DMS 273 treated with DMSO at 0.1 percent for 48 hours (cell line): ENCODE measurements around the gene PRRT2.
"Not testable (repeated sequence)": the region's sequence is repeated elsewhere in the genome, so short reads cannot be mapped to it uniquely, and the experiment has no call there.

Experiments used
- DNase-seq: peaks from one replicate; lab custom pipeline; 2025; lab: John Stamatoyannopoulos, UW

Gene PRRT2

DNA sequence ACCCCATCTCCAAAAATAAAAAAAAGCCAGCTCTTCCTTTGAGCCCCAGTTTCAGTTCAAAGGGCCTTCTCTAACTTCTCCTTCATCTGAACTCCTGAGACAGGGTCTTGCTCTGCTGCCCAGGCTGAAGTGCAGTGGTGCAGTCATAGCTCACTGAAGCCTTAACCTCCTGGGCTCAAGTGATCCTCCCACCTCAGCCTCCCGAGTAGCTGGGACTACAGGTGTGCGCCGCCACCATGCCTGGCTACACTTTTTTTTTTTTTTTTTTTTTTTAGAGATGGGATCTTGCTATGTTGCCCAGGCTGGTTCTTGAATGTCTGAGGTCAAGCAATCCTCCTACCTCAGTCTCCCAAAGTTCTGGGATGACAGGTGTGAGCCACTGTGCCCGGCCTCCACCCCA, 21.2 kb downstream of the PRRT2 start:
- not testable (repeated sequence) for DNase-seq

DNA sequence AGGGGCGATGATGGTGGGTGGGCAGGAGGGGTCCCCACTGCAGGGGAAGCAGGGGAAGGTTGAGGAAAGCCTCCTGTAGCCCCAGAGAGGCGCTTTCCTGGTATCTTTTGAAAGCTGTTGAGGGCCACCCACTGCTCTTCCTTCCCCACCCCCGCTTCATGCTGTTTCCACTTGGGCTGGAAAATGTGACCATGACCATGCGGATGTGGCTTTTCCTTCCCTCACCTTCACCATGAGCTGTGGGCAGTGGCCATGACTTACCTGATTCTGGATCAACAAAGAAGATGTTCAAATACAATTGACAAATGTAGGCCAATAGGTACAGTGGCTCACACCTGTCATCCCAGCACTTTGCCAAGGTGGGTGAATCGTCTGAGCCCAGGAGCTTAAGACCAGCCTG, 22.1 kb downstream of the PRRT2 start:
- no peak for DNase-seq

GRCh38 chr16:29835926-29836325, 23.9 kb downstream of the PRRT2 start:
- DNase-seq, result no peak

- no peak for DNase-seq
Measured at GRCh38 chr16:29836623-29837022, 24.6 kb downstream of the PRRT2 start.

- DNase-seq, result no peak
Measured at GRCh38 chr16:29837841-29838240, 25.8 kb downstream of the PRRT2 start.

- no peak for DNase-seq
Measured at GRCh38 chr16:29839822-29840221, 27.8 kb downstream of the PRRT2 start.

DNA sequence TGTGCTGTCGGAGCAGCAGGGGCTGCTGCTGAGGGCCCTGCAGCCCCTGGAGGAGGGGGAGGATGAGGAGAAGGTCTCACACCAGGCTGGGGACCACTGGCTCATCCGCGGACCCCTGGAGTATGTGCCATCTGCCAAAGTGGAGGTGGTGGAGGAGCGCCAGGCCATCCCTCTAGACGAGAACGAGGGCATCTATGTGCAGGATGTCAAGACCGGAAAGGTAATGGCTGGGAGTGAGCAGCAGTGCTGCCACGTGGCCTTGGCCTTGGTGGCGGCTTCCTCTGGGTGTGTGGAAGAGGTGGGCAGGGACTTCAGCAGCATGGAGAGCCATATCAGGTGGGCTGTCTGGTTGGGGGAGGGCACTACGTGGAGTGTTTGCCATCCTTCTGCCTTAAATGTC, 28.2 kb downstream of the PRRT2 start:
- DNase-seq, result no peak

GRCh38 chr16:29841631-29842030, 29.6 kb downstream of the PRRT2 start:
- DNase-seq, result no peak

DNA sequence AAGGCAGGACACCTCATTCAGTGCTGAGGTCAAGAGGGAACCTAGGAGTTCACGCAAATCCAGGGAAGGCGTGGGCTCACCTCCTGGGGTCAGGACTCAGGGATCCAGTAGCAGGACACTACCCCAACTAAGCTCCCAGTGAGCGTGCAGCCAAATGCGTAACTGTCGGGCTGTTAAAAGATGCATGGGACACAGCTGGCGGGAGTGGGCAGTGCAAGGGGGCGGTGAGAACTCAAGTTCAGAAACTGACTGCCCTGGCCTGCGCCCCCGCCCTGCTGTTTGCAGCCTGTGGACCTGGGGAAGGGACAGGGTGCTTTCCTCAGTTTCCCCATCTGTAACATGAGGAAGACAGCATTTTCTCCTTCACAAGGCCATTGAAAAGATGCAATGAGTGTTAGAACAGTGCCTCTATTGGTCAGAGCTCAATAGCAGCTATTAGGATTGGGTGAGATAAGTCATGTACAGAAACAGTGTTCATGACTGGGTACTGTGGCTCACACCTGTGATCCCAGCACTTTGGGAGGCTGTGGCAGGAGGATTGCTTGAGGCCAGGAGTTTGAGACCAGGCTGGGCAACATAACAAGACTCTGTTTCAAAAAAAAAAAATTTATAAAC, 30.8 kb downstream of the PRRT2 start:
- DNase-seq, result no peak

- DNase-seq, result no peak
Measured at GRCh38 chr16:29843931-29844330, 31.9 kb downstream of the PRRT2 start.

DNA sequence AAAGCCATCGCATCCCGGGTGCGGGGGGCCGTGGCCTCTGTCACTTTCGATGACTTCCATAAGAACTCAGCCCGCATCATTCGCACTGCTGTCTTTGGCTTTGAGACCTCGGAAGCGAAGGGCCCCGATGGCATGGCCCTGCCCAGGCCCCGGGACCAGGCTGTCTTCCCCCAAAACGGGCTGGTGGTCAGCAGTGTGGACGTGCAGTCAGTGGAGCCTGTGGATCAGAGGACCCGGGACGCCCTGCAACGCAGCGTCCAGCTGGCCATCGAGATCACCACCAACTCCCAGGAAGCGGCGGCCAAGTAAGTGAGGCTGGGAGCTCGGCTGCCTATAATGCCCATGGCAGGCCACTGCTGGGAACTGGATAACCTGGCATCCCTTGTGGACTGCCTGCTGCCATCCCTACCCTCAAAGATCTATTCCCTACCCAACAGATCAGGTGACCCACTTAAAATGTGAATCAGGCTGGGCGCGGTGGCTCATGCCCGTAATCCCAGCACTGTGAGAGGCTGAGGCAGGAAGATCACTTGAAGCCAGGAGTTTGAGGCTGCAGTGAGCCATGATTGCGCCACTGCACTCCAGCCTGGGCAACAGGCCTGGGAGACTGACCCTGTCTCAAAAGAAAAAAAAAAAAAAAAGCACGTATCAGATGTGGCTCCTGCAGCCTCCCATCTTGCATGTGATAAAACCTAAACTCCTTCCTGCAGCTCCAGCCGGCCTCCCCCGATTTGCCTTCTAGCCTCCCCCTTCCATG, 32.8 kb downstream of the PRRT2 start:
- no peak for DNase-seq

GRCh38 chr16:29845656-29846055, 33.7 kb downstream of the PRRT2 start:
- no peak for DNase-seq

DNA sequence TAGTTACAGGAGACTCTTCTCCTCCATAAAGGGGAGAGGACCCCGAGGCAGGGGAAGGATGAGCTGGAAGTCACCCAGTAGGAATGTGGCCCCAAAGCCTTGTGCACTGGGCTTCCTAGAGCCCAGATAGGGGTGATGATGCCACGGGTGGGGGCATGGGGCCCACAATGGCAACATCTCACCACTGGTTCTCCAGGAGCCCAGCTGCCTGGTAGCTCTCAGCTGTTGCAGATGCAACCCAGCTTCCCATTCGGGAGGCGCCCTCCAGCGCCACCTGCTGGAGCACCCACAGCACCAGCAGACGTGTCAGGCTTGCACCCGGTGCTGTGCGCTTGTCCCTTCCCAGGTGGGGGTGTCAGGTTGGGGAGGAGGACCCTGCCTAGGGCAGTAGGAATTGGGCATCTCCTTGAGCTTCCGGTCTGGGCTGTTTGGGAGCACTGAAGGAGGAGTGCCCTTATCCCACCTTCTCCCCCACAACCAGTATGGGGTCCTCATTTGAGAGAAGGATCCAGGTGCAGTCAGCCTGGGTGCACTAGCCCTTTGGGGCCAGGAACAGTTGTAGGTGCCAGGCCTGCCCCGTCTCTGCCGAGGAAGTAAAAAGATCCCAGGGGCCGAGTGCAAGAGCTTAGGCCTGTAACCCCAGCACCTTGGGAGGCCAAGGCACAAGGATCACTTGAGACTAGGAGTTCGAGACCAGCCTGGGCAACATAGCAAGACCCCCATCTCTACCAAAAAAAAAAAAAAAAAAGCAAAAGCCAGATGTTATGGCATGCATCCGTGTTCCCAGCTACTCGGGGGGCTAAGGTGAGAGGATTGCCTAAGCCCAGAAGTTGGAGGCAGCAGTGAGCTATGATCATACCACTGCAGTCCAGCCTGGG, 36.7 kb downstream of the PRRT2 start:
- peak; percentile 16 for DNase-seq

GRCh38 chr16:29849505-29849904, 37.5 kb downstream of the PRRT2 start:
- DNase-seq, result no peak

- DNase-seq, result no peak
Measured at GRCh38 chr16:29850998-29851397, 39.0 kb downstream of the PRRT2 start.

DNA sequence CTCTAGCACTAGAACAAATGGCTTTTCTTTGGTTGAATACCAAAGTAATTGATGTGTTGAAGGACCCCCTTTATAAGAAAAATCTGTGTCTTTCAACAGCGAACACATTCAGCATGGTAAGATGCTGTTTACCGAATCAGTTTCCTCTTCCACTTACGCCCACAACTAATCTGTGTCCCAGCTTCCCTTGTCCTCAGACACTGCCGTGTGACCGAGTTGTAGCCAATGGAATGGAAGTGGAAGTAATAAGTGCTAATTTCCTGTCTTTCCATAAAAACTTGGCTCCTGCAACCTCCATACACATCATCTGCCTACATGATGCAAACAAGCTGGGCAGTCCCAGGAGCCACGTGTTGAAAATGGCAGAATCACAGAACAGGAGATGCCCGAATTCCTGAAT, 40.7 kb downstream of the PRRT2 start:
- no peak for DNase-seq

DNA sequence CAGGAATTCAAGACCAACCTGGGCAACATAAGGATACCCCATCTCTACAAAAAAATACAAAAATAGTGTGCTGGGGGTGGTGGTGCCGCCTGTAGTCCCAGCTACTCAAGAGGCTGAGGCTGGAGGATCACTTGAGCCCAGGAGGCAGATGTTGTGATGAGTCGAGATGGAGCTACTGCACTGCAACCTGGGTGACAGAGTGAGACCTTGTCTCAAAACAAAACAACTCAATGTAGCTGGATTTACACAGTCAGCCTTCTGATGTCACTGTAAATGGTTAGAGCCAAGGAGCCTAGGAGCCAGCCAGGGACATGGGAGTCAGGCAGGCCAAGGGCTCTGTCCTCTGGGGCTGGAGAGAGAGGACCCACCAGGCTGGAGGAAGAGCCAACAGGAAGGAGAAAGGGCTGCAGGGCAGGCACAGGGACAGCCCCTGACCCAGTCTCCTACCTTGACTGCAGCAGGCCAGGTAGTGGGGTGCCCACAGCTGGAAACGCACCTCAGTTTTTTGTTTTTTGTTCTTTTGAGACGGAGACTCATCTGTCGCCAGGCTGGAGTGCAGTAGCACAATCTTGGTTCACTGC, 42.6 kb downstream of the PRRT2 start:
- DNase-seq, result no peak

DNA sequence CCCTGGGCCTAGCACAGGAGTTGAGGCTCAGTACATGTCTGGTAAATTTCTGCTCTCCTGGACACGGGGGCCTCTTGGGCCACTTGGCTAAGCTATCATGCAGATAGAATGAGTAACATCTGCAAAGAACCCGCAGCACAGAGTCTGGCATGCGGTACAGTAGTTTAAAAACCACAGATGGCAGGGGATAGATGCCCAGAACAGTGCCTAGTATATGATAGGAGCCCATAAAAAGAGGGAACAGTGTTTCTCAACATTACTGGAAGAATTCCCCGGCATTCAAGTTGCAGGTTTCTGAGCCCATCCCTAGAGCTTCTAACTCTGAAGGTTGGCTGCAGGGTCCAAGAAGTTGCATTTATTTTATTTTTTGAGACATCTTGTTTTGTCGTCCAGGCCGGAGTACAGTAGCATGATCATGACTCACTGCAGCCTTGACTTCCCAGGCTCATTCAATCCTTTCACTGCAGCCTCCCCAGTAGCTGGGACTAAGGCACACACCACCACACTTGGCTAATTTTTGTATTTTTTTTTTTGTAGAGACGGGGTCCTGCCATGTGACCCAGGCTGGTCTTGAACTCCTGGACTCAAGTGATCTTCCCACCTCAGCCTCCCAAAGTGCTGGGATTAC, 45.3 kb downstream of the PRRT2 start:
- DNase-seq, result peak; percentile 11

DNA sequence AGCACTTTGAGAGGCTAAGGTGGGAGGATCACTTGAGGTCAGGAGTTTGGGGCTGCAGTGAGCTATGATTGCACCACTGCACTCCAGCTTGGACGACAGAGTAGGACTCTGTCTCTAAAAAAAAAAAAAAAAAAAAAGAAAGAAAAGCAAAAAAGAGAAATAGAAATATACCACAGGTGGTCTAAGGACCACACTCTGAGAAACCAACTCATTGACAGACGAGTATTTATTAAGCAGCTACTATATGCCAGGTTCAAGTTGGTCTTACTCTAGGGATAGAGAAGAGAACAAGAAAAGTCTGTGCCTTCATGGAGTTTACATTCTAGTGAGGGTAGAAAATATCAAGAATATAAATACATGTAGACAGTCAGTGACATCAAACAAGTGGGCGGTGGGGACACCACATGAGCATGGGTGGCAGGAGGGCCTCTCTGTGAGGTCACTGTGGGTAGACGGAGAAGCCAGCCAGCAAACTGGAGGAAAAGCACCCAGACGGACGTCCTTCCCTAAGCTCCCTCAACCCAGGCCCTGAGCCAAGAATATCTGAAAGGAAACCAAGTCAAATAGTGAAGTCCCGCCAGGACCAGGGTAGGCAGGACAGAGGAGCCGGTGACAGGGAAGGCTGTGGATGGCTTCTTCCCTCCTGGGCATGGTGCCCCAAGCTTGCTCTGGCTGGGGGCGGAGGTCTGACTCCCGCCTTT, 46.3 kb downstream of the PRRT2 start:
- no peak for DNase-seq

DNA sequence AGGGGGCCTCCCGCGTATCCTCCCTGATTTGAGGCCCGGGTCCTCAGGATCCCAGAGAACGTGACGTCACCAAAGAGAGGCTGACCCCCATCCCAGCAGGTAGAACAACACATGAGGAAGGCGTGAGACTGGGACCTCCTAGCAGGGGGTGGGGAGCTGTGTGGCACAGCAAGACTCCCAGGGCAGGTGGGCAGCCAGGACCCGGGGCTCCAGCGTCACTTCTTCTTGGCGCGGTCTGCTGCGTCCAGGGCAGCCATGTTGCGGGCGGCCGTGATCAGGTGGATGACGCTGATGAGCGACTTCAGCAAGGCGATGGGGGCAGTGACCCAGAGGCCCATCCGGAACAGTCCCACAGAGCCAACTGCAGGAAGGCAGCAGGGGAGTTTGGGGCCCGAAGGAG, 47.0 kb downstream of the PRRT2 start:
- DNase-seq, result no peak

GRCh38 chr16:29860218-29860617, 48.2 kb downstream of the PRRT2 start:
- no peak for DNase-seq
